SIG-M5 treated with dmso at 0.1 percent for 504 hours (cell line): ENCODE results near the gene SLC25A15.
"Not testable (repeated sequence)": the region's sequence is repeated elsewhere in the genome, so short reads cannot be mapped to it uniquely, and the experiment has no call there.

Source experiments
- DNase-seq: peaks from one replicate; lab custom pipeline; 2025; ENCODE audit not compliant: unreplicated experiment; lab: John Stamatoyannopoulos, UW

The SLC25A15 gene

GRCh38 chr13:40780822-40781401, 8.5 kb upstream of the SLC25A15 start:
- DNase-seq = peak; percentile 59

GRCh38 chr13:40781717-40782116, 7.7 kb upstream of the SLC25A15 start:
- peak; percentile 85 for DNase-seq

DNA sequence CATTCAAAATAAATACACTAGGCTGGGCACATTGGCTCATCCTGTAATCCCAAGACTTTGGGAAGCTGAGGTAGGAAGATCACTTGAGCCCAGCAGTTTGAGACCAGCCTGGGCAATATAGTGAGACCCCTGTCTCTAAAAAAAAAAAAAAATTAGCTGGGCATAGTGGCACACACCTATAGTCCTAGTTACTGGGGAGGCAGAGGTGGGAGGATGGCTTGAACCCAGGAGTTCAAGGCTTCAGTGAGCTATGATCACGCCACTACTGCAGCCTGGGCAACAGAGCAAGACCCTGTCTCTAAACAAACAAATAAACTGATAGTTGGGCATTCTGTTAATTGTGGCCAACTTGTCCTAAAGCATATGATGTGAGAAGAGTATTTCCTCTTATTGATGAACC, 6.4 kb upstream of the SLC25A15 start:
- DNase-seq = not testable (repeated sequence)

DNA sequence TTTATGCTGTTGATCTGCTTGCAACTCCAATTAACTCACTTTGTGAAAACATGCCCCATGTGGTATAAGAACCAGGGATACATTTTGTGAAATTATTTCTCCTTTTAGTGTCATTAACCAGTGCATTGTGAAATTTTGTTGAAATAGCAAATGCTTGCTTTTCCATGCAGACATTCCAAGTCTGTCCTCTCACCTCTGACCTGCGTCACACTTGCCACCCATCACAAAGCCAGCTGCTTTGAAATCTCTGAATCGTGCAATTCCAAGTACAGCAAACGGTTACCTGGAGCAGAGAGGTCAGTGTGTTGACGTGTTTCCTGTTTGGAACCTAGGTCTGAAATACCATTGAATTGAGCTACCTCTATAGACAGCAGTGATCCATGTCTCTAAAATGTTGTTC, 4.9 kb upstream of the SLC25A15 start:
- DNase-seq = no peak

GRCh38 chr13:40786568-40786996, 2.8 kb upstream of the SLC25A15 start:
- DNase-seq = peak; percentile 26

- peak; percentile 46 for DNase-seq
These were observed 2.3 kb upstream of the SLC25A15 start for GRCh38 chr13:40787062-40787461.

- DNase-seq = not testable (repeated sequence)
These were observed 704 bp upstream of the SLC25A15 start for GRCh38 chr13:40788540-40789274.

GRCh38 chr13:40790154-40790616, 774 bp downstream of the SLC25A15 start:
- DNase-seq = peak; percentile 29

GRCh38 chr13:40792284-40793051, 3.1 kb downstream of the SLC25A15 start:
- no peak for DNase-seq

DNA sequence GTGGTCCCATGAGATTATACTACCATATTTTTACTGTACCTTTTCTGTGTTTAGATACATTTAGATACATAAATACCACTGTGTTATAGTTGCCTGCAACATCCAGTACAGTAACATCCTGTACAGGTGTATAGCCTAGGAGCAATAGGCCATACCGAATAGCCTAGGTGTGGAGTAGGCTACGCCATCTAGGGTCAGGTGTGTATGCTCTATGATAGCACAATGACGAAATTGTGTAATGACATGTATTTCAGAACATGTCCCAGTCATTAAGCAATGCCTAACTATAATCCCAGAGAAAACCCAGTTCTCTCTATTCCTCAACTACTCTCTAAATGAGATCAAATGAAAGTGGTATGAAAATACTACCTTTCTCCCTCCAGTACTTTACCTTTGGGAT, 3.9 kb downstream of the SLC25A15 start:
- no peak for DNase-seq

DNA sequence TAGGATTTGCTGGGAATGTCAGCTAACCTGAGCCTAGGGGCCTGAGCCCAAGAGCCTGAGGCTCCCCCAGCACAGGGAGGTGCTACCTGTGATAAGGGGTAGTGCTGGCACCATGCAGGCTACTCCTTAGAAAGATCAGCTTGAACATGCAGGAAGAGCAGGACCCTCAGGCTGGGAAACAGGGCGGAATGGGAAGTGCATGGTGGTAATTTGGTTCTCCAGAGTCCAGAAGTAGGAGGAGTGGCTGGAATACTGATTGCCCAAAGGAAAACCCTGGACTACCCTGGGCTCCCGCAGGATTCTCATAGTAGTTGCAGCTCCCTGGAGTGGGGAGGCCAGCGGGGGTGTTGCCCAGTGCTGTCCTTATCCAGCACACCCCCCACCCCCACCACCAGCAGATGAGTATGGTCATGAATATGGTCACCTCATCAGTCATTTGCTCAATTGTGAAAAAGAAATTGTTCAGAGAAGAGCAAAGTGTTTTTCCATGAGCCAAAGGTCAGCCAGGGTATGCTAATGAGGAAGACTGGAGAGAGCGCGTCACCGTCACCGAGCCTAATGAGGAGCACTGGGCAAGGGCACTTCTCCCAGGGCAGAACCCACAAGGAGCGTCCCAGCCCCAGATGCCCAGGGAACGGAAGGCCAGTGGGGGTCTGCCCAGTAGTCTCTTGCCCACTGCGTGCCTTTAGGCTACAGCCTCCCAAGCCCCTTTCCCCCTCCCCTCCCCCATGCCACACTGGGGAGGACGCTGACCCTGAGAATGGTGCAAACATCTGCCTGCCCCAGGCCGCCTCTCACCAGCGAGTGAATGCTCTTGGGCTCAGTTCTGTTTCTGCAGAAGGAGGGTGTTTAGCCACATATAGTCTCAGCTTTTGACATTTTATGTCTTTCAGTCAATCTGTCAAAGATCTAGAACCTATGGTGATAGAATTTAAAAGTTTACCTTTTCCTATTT, 5.3 kb downstream of the SLC25A15 start:
- no peak for DNase-seq

- no peak for DNase-seq
These were observed 7.2 kb downstream of the SLC25A15 start for GRCh38 chr13:40796649-40797048.

DNA sequence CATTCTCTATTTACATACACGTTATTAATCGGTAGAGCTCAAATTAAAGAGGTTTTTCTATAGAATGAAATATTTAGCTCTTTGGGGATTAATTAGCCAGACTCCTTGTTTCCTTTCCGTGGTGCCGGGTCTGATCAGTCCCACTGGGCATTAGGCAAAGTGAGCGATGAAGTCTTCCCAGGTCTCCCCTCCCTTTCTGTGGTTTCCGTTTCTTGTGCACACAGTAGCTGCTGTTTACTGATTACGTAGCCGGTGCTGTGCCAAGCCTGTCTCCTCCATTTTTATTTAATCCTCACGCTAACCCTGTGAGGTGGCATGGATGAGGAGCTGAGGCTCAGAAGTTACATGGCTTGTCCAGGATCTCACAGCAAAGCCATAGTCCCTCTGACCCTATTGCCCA, 9.0 kb downstream of the SLC25A15 start:
- no peak for DNase-seq

- no peak for DNase-seq
These were observed 10.1 kb downstream of the SLC25A15 start for GRCh38 chr13:40799508-40799907.

DNA sequence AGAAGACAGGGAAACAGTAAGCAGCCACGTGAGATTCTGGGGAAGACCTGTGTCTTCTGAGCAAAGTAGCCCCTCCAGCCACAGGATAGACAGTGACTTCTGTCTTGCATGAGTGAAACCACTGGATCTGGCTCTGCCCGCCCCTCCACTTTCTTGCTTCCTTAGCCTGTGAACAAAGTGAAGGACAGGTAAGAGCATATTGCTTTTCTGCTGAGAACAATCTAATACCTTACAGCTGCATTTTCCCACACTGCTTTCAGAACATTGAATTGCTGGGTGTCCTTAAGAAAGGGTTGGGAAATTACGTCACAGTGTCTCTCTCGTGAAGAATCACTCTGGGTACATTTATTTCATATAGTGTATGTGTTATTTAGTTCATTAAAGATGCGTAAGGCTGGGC, 11.1 kb downstream of the SLC25A15 start:
- no peak for DNase-seq

GRCh38 chr13:40801255-40802217, 12.1 kb downstream of the SLC25A15 start:
- DNase-seq = no peak

DNA sequence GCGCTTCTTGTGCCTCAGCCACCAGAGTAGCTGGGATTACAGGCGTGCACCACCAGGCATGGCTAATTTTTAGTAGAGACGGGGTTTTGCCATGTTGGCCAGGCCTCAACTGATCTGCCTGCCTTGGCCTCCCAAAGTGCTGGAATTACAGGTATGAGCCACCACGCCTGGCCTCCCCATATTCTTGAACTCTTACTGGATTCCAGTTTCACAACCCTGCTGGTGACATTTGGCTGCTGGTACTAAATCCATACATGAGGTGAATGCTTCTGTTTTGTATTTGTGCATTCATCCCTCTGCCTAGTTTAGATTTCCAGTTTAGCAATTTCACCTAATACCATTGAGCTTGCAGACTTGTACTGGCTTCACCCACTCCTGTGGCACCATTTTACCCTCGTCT, 13.9 kb downstream of the SLC25A15 start:
- DNase-seq = no peak

GRCh38 chr13:40806241-40806640, 16.8 kb downstream of the SLC25A15 start:
- no peak for DNase-seq

- no peak for DNase-seq
These were observed 20.1 kb downstream of the SLC25A15 start for GRCh38 chr13:40809471-40809870.

- DNase-seq = peak; percentile 74
These were observed 22.7 kb downstream of the SLC25A15 start for GRCh38 chr13:40812102-40812501.
